Kidney (tissue), 14 donors: ENCODE results near the gene SRSF1. TPM values are rescaled to one million over a fixed set of nuclear protein-coding genes. Genes with fewer than 3 reads are reported as not detected.

Source experiments
- DNase-seq, 5 donors: peaks; one replicate each; pipeline ENCODE4 v3.0.0-alpha.2; 2013 to 2020
- FAIRE-seq: peaks from 2 replicates; lab custom pipeline; 2012; peaks lifted over from hg19 to GRCh38; lab: Jason Lieb, UNC
- H3K27ac ChIP-seq, 2 donors: one replicate each; pipeline ENCODE4 v1.7.0; 2013; ENCODE audit warnings: low read depth in 2 of 2, low read length in 2 of 2, inconsistent platforms in 1 of 2
- H3K27me3 ChIP-seq: one replicate; pipeline ENCODE4 v1.7.1; 2013; ENCODE audit warnings: low read length, inconsistent platforms; ENCODE audit not compliant: control insufficient read depth, insufficient read depth
- H3K36me3 ChIP-seq, 3 donors: one replicate each; pipeline versions ENCODE4 v1.7.0 to v1.7.1; 2013; ENCODE audit warnings: low read length in 3 of 3, control low read depth in 1 of 3, inconsistent platforms in 1 of 3; ENCODE audit not compliant: insufficient read depth in 3 of 3, control insufficient read depth in 2 of 3
- H3K4me1 ChIP-seq, 3 donors: one replicate each; pipeline versions ENCODE4 v1.7.0 to v1.7.1; 2013; ENCODE audit warnings: low read length in 3 of 3, inconsistent platforms in 1 of 3, low read depth in 1 of 3; ENCODE audit not compliant: control insufficient read depth in 2 of 3, insufficient read depth in 2 of 3
- H3K4me3 ChIP-seq, 3 donors: one replicate each; pipeline versions ENCODE4 v1.7.0 to v1.8.1; 2013; ENCODE audit warnings: low read length in 3 of 3, control low read depth in 1 of 3, inconsistent platforms in 1 of 3
- H3K9ac ChIP-seq, 3 donors: one replicate each; pipeline versions ENCODE4 v1.7.0 to v1.7.1; 2013; ENCODE audit warnings: low read length in 3 of 3, control low read depth in 1 of 3, inconsistent platforms in 1 of 3
- H3K9me3 ChIP-seq, 3 donors: one replicate each; pipeline versions ENCODE4 v1.7.0 to v1.7.1; 2013; ENCODE audit warnings: low read length in 3 of 3, control low read depth in 1 of 3, inconsistent platforms in 1 of 3; ENCODE audit not compliant: control insufficient read depth in 2 of 3, insufficient read depth in 1 of 3
- CTCF ChIP-seq: IDR thresholded peaks from 3 replicates; pipeline ENCODE4 v1.5.1; 2012; ENCODE audit warnings: mild to moderate bottlenecking, moderate library complexity, borderline replicate concordance; ENCODE audit not compliant: insufficient read depth; ENCODE audit errors: extremely low read depth
- intact Hi-C: fragments of 100-400 bp; cut with DNase I; formaldehyde crosslinking; loops from one replicate; pipeline ENCODE4 v1.11.1; 2022
- polyA plus RNA-seq: library from polyadenylated mRNA; stranded (reverse); fragments of 350-450 nt; fragmentation: Illumina TruSeq; extraction: RNeasy Lipid Tissue Mini Kit (QIAGEN cat#74804); gene quantifications from one replicate; pipeline ENCODE4 v1.2.3, GENCODE V29; 2014; ENCODE audit warnings: low read depth, low replicate concordance; ENCODE audit not compliant: insufficient read depth
- total RNA-seq: library from RNA; stranded (reverse); fragmentation: NEBNext Ultra II Directional; extraction: Animal tissue kit (Norgen Biotek cat#: 25700); gene quantifications from one replicate; pipeline ENCODE4 v1.2.1, GENCODE V29; 2021
- donor health status: control.
- donor health status: control.
- donor health status: control.
- donor health status: control.
- donor health status: control.
- donor health status: DM: yes; HTN: yes; CAD: no.
- donor health status: Normal renal cell carcinoma (clear cell type).

The SRSF1 gene
- total and polyA plus RNA-seq, 2 donors from 2014 or later = 69.8 to 177 TPM

- peak overlapping the region in 1 of 2 donors; percentile 15 for H3K27ac ChIP-seq
- no peaks in the 10 kb centered on the region for H3K9me3 ChIP-seq
- peak overlapping the region in 1 of 3 donors; percentile 3 for H3K9ac ChIP-seq
- TF ChIP-seq CTCF = peak; percentile 76
- H3K4me1 ChIP-seq = peaks cover 0 to 15% (median 7%) of the 10 kb centered on the region in 3 donors
- intact Hi-C loops = loop anchor here (5.0 kb wide), 1 partner anchor 142 kb away; no protein-coding TSS in a partner anchor
- H3K4me3 ChIP-seq = no peak overlapping the region
- FAIRE-seq = peak; percentile 88
- DNase-seq = peak in 2 of 5 donors; percentile 85 to 87
- peaks cover 5 to 29% (median 22%) of the 10 kb centered on the region in 3 donors for H3K36me3 ChIP-seq
- no peaks in the 10 kb centered on the region for H3K27me3 ChIP-seq
These were observed 7.5 kb downstream of the SRSF1 start for GRCh38 chr17:57999496-58000017.

- no peaks in the 10 kb centered on the region for H3K9me3 ChIP-seq
These were observed 8.0 kb downstream of the SRSF1 start for GRCh38 chr17:57999010-57999495.

GRCh38 chr17:57997085-57997809 is 9.8 kb downstream of the SRSF1 start:
- H3K4me1 ChIP-seq = peaks cover 0 to 21% (median 9%) of the 10 kb centered on the region in 3 donors
- DNase-seq = no peak

More at GRCh38 chr17:57999010-57999495, 8.0 kb downstream of the SRSF1 start:
- Histone ChIP-seq H3K36me3 (peaks cover 4 to 24% (median 18%) of the 10 kb centered on the region in 3 donors), H3K27ac (no peak overlapping the region), H3K9ac (peak overlapping the region in 1 of 3 donors; percentile 3), H3K4me3 (no peak overlapping the region), H3K4me1 (peaks cover 0 to 14% (median 5%) of the 10 kb centered on the region in 3 donors), H3K27me3 (no peaks in the 10 kb centered on the region)
- TF ChIP-seq CTCF = no peak
- DNase-seq = no peak
- FAIRE-seq = no peak
- intact Hi-C loops = no loop called here

More at GRCh38 chr17:57997085-57997809, 9.8 kb downstream of the SRSF1 start:
- intact Hi-C loops = no loop called here
- no peaks in the 10 kb centered on the region for H3K27me3 ChIP-seq
- TF ChIP-seq CTCF = no peak
- H3K27ac ChIP-seq = no peak overlapping the region
- H3K4me3 ChIP-seq = no peak overlapping the region
- H3K36me3 ChIP-seq = peaks cover 4 to 9% (median 8%) of the 10 kb centered on the region in 3 donors
- no peaks in the 10 kb centered on the region for H3K9me3 ChIP-seq
- FAIRE-seq = no peak
- H3K9ac ChIP-seq = no peak overlapping the region
